HTR-8/SVneo (cell line): ENCODE measurements around the gene PSME3IP1.
A peak's percentile ranks its signal among the peaks of the same experiment; 100 is the strongest.

ENCODE experiments used
- DNase-seq: peaks from one replicate; pipeline ENCODE4 v3.0.0; 2011; ENCODE audit warnings: low spot score, mixed read lengths; ENCODE audit not compliant: insufficient read length
- FAIRE-seq: peaks from 2 replicates; lab custom pipeline; 2011; peaks lifted over from hg19 to GRCh38; lab: Jason Lieb, UNC

Gene PSME3IP1, protein sequence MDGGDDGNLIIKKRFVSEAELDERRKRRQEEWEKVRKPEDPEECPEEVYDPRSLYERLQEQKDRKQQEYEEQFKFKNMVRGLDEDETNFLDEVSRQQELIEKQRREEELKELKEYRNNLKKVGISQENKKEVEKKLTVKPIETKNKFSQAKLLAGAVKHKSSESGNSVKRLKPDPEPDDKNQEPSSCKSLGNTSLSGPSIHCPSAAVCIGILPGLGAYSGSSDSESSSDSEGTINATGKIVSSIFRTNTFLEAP

GRCh38 chr16:57185945-57186871 lies at the start of gene PSME3IP1, which contains the start of gene RSPRY1:
PSME3IP1 (minus strand) TSS chr16:57186039; CDS start chr16:57173854, 12,185 bp downstream.
RSPRY1 (plus strand) TSS chr16:57186329; CDS start chr16:57204659, 18,330 bp downstream.
- DNase-seq (peak; percentile 99), FAIRE-seq (peak; percentile 98)

DNA sequence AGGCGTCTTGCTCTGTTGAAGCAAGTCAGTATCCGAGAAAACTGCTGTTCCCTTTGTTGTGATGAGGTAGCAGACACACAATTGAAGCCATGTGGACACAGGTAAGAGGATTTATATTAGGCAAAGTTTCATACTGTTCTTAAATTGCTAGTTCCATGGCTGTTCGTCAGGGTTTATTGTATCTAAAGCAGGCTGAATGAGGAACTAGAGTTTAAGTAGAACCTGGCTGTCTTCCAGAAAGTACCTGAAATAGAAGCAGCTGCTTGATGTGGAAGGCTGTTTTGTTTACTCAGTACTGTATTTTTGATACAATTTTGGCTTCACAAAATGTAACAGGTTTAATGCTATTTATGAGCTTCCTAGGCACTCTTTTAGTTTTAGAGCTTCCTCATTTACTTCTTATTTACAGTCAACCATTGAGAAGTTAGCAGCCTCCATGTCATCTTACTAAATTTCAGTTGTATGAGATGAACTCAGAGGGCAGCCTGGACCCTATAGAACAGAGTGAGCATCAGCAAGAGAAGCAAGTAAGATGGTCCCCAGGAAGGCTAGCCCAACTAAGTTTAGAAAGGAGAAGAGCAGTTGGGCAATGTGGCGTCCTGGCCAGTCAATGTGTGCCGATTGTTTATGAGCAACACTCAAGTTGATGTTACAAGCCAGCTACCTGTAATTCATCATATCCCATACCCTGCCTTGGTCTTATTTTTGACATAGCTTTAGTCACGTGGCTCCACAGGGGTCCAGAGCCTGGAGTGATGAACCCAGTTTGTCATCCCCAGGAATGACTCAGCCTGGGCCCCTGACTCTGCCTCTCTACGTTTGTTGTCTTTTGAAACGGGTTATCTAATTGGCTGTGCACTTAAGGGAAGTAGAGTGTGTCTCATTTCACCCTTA lies 49.5 kb upstream of the PSME3IP1 start:
- FAIRE-seq, result no peak
- DNase-seq, result peak; percentile 25

DNA sequence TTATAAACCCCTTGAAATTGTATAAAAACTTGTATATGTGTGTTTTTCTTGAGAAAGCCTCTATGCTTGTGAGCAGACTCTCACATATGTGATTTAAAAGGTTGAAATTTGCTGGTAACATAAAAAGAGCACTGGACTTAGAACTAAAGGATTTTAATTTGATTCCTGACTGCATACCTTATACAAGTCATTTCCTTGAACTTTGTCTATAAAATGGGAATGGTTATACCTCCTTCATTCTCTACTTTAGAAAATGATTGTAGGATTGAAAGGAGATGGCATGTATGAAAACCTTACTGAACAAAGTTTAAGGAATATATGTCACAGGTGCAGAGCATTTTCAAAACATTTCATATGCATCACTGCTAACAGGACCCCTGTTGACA lies 48.9 kb upstream of the PSME3IP1 start:
- FAIRE-seq, result no peak
- no peak for DNase-seq

GRCh38 chr16:57233944-57234706 lies 48.3 kb upstream of the PSME3IP1 start:
- no peak for DNase-seq
- no peak for FAIRE-seq

GRCh38 chr16:57231821-57232350 lies 46.0 kb upstream of the PSME3IP1 start:
- DNase-seq (no peak), FAIRE-seq (no peak)

DNA sequence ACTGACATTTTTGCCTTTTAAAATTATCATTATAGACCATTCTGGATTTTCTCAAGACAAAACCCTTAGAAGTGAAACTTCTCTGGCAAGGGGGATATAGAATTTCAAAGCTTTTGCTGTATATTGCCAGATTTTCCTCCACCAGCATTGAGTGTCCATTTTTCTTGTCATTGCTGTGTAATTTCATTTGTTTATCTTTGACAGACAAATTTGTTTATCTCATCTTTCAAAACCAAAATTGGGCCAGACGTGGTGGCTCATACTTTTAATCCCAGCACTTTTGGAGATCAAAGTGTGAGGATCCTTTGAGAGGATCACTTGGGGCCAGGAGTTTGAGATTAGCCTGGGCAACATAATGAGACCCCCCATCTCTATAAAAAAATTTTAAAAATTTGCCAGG lies 43.2 kb upstream of the PSME3IP1 start:
- no peak for FAIRE-seq

GRCh38 chr16:57226701-57227621 lies 41.1 kb upstream of the PSME3IP1 start:
- FAIRE-seq, result no peak
- DNase-seq, result no peak

More for the DNA sequence above, 43.2 kb upstream of the PSME3IP1 start:
- no peak for DNase-seq

- DNase-seq (no peak), FAIRE-seq (no peak)
These were observed 40.1 kb upstream of the PSME3IP1 start for GRCh38 chr16:57225978-57226377.

GRCh38 chr16:57224651-57225335 lies 39.0 kb upstream of the PSME3IP1 start:
- FAIRE-seq (no peak), DNase-seq (no peak)

DNA sequence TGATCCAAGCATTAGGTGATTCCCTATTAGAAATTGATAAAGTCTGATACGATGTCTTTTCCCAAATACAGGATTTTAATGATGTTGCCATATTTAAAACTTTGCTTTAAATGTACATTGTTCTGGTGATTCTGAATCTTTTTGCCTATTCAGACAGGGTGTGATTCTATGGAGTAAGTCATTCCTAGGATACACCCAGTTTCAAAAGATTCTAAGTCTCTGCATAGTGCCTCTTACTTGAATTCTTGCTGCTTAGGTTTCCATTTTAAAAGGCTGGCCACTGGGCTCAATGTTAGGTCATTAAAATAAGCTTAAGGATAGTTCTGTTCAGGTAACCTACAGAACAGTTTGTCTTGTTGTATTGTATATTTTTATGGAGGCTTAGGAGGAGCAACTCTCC lies 37.2 kb upstream of the PSME3IP1 start:
- DNase-seq (no peak), FAIRE-seq (no peak)

DNA sequence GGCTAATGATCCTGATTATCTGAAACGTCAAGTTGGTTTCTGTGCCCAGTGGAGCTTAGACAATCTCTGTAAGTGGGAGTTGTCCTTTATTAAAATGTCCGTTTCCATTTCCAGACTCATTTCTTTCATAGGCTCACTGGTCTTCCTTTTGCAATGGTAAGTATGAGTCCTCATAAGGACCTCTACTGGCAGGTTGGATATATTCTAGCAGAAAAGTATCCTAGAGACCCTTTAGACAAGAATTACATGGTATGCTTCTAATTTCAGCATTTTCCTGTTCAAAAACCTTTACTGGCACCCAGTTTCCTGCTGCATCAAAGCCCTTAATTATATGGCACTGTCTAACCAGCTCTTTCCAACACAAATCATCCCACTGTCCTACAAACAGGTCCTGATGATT lies 31.1 kb upstream of the PSME3IP1 start:
- FAIRE-seq (no peak), DNase-seq (no peak)

- no peak for DNase-seq
These were observed 27.6 kb upstream of the PSME3IP1 start for GRCh38 chr16:57213462-57213861.

GRCh38 chr16:57209780-57210179 lies 23.9 kb upstream of the PSME3IP1 start:
- FAIRE-seq, result no peak
- no peak for DNase-seq

More at GRCh38 chr16:57213462-57213861, 27.6 kb upstream of the PSME3IP1 start:
- no peak for FAIRE-seq

DNA sequence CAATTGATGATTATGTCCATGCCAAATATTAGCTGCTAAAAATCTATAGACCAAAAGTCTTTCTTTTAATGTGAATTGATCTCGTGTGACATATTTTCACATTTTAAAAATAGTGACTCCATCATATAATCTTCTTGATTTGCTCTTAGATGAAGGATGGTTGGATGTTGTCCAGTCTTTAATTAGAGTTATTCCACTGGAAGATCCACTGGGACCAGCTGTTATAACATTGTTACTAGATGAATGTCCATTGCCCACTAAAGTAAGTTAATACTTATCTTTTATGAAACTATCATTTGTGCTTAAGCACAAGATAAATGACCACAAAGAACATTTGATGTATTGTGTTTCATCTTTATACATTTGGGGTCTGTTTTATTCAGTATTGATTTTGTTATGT lies 23.1 kb upstream of the PSME3IP1 start:
- no peak for FAIRE-seq
- no peak for DNase-seq

DNA sequence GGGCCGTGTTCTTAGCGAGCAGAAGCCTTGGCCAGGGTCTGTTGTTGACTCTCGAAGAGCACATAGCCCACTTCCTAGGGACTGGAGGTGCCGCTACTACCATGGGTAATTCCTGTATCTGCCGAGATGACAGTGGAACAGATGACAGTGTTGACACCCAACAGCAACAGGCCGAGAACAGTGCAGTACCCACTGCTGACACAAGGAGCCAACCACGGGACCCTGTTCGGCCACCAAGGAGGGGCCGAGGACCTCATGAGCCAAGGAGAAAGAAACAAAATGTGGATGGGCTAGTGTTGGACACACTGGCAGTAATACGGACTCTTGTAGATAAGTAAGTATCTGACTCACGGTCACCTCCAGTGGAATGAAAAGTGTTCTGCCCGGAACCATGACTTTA lies 18.8 kb upstream of the PSME3IP1 start:
- DNase-seq (no peak), FAIRE-seq (peak; percentile 54)

DNA sequence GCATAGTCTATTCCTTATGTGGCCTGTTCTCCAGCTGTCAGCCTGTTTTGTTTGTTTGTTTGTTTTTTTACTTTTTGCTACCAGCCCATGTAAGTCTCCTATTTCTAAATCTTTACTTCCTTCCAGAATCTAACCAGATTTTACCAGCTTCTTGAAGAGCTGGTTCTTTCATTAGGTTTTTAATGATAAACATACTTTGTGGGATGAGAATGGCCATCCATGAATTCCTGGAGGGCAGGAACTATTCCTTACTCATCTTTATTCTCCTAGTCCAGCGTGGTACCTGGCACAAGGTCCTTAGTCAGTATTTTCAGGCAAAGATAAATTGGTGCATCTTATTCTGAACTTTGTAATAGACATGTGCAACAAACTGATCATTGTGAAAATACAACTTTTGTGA lies 17.6 kb upstream of the PSME3IP1 start:
- no peak for FAIRE-seq
- DNase-seq, result no peak

DNA sequence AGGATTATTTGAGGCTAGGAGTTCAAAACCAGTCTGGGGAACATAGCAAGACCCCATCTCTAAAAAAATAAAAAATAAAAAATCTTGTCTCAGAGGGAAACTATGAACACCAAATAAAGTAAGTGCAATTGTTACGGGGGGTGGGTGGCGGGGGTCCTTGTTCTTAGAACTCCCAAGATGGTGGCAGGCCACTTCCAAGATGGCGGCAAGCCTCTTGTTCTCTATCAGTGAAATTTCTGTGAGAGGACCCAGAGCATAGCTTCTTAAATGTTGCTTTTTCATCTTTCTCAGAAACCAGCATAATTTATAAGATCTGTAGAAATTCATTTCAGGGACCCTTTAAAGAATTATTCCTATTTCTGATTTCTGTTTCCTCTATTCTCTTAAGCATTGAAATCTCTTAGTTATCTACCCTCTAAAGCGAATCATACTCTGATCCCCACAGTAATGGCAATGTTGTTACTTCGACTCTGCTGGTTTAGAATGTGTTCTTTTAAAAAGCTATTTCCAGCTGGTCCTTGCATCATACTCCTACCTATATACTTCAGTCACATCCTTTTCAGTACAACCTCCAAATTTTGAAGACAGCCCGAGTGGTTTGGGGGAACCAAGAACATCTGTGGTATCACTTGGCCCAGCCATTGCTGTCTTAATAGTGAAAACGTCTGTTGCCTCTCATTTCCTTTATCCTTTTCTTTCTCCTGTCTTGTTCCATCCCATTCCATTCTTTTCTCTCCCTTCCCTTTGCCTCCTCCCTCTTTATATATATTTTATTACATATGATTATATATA lies 16.5 kb upstream of the PSME3IP1 start:
- DNase-seq (no peak), FAIRE-seq (no peak)
